GM18508 (cell line): ENCODE data around the gene KCNK6.
"Not testable (repeated sequence)": the region's sequence is repeated elsewhere in the genome, so short reads cannot be mapped to it uniquely, and the experiment has no call there.

ENCODE experiments used
- ATAC-seq: cut with Tn5 transposase; IDR thresholded peaks from one replicate; pipeline ENCODE4 v1.9.1; 2021; ENCODE audit warnings: moderate number of reproducible peaks; ENCODE audit not compliant: insufficient read depth, unreplicated experiment

The KCNK6 gene

GRCh38 chr19:38318660-38319059, 985 bp upstream of the KCNK6 start:
- ATAC-seq = no peak

- ATAC-seq = no peak
These were observed 1.3 kb downstream of the KCNK6 start for GRCh38 chr19:38320969-38321339.

- ATAC-seq = no peak
These were observed 2.1 kb downstream of the KCNK6 start for GRCh38 chr19:38321646-38322196.

GRCh38 chr19:38323291-38323690, 3.6 kb downstream of the KCNK6 start:
- no peak for ATAC-seq

DNA sequence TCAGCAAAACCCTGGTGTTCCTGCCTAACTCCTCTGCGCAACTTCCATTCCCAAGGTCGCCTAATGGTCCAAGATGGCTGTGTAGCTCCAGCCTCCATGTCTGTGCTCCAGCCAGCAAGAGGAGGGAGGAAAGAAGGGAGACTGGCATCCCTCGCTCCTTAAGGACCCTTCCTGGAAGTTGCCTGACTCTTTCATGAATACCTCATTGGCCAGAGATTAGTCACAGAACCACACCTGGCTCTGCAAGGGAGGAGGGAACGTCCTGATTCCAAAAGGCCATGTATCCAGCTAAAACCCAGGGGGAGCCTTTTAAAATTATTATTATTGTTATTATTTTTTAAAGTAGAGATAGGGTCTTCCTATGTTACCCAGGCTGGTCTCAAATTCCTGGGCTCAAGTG, 4.8 kb downstream of the KCNK6 start:
- ATAC-seq = no peak

DNA sequence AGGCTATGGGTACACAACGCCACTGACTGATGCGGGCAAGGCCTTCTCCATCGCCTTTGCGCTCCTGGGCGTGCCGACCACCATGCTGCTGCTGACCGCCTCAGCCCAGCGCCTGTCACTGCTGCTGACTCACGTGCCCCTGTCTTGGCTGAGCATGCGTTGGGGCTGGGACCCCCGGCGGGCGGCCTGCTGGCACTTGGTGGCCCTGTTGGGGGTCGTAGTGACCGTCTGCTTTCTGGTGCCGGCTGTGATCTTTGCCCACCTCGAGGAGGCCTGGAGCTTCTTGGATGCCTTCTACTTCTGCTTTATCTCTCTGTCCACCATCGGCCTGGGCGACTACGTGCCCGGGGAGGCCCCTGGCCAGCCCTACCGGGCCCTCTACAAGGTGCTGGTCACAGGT, 6.9 kb downstream of the KCNK6 start:
- ATAC-seq = no peak

- no peak for ATAC-seq
These were observed 10.0 kb downstream of the KCNK6 start for GRCh38 chr19:38329651-38330050.

GRCh38 chr19:38331728-38332127, 12.1 kb downstream of the KCNK6 start:
- no peak for ATAC-seq

GRCh38 chr19:38333245-38333644, 13.6 kb downstream of the KCNK6 start:
- ATAC-seq = no peak

DNA sequence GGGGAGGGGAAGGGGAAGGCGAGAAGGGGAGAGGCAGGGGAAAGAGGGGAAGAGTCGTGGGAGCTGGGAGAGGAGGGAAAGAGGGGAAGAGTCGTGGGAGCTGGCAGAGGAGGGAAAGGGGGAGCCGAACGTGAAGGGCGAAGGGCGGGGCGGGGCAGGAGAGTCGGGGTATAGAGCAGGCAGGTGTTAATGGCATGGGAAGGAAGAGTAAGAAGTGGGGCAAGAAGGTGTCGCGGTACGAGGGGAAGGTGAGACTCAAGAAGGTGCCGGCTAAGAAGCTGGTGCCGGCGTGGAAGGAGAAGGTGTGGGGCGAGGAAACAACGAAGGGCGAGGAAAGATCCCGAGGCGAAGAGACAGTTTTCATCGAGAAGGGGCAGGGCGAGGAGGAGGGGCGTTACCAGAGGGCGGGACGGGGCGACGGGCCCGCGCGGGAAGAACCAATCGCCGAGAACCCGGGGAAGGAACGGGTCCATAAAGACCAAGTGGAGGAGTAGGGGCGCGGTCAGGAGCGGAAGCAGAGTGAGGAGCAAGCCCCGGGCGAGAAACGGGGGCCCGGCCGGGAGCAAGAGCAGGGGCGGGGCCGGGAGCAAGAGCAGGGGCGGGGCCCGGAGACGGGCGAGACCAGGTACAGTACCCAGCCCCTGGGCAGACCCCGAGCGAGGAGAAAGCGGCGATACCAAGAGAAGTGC, 16.4 kb downstream of the KCNK6 start:
- peak; percentile 35 for ATAC-seq

GRCh38 chr19:38336638-38337359, 17.2 kb downstream of the KCNK6 start:
- peak; percentile 14 for ATAC-seq

DNA sequence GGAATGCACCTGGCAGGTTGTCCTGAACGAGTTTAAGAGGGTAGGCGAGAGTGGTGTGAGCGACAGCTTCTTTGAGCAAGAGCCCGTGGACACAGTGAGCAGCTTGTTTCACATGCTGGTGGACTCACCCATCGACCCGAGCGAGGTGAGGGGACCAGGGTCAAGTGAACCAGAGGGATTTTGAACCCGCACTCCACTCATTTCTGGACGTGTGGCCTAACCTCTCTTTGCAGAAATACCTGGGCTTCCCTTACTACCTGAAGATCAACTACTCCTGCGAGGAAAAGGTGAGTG, 17.7 kb downstream of the KCNK6 start:
- ATAC-seq = no peak

DNA sequence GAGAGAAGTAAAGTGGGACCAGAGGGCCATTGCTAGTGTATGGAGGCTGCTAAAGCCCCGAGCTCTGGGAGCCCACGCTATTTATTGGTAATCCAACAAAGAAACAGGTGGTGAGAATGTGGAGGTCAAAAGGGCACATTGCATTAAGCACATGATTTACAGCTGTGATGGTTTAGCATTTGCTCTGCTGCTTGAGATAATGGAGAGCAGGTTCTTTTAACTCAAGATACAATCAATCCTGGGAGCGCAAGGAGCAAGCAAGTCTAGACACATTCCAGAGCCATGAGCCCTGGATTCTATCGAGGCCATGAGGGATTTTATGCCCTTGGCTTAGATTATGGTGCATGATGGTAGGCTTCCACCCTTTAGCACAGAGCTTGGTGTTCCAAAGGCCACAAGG, 19.4 kb downstream of the KCNK6 start:
- not testable (repeated sequence) for ATAC-seq

- no peak for ATAC-seq
These were observed 21.3 kb downstream of the KCNK6 start for GRCh38 chr19:38340927-38341326.

- ATAC-seq = no peak
These were observed 27.2 kb downstream of the KCNK6 start for GRCh38 chr19:38346837-38347236.

DNA sequence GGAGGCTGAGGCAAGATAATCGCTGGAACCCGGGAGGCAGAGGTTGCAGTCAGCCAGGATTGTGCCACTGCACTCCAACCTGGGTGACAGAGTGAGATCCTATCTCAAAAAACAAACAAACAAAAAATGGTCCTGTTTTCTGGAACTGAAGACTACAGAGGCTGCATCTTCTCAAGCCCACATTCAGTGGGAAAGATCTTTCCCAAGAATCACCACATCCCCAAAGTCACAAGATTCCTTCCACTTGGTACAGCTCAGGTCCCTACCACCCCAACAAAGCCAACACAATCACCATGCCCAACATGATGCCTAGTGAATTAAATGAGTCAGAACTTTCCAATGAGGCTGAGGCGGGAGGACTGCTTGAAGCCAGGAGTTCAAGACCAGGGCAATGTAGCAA, 31.2 kb downstream of the KCNK6 start:
- ATAC-seq = no peak

- no peak for ATAC-seq
These were observed 32.3 kb downstream of the KCNK6 start for GRCh38 chr19:38351865-38352395.

GRCh38 chr19:38352611-38353010, 33.0 kb downstream of the KCNK6 start:
- ATAC-seq = no peak

- no peak for ATAC-seq
These were observed 36.4 kb downstream of the KCNK6 start for GRCh38 chr19:38355728-38356725.

- no peak for ATAC-seq
These were observed 38.4 kb downstream of the KCNK6 start for GRCh38 chr19:38358071-38358470.
